Fibroblast of gingiva (primary cell): Measurements from ENCODE around the gene RCVRN.
"Not testable (repeated sequence)": the region's sequence is repeated elsewhere in the genome, so short reads cannot be mapped to it uniquely, and the experiment has no call there.

Source experiments
- DNase-seq: peaks from one replicate; pipeline ENCODE4 v3.0.0-alpha.2; 2011; ENCODE audit warnings: low read depth

The RCVRN gene

DNA sequence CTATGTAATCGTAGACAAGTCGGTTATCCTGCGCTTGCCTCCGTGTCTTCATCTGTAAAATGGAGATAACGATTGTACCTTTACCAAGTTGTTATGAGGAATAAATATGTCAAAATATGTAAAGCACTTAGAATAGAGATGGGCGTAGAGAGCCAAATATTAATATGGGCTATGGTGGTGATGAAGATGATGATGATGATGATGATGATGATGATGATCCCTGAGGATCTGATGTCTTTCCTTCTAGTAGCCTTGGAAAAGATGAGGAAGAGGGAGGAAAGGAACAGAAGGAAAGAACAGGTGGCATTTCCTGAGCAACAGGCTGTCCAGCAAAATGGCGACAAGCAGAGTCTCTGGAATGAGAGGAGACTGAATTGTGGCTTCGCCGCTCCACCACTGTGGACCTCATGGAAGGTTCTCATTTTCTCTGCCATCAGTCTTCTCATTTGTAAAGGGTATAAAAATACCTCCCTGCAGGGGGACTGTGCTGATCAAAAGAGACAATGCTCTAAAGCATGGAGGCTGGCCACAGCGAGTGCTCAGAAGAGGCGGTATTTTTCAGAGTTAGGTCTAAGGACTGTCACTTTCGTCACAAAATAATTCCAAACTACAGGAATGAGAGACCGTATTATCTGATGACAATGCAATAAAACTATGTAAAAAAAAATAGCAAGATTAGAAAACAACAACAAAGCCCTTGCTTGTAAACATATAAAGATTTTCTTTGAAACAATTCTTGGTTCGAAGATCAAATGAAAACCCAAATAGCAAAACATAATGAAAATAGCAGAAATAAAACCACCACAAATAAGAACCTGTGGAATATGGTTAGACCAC, 17.2 kb upstream of the RCVRN start:
- DNase-seq, result no peak

DNA sequence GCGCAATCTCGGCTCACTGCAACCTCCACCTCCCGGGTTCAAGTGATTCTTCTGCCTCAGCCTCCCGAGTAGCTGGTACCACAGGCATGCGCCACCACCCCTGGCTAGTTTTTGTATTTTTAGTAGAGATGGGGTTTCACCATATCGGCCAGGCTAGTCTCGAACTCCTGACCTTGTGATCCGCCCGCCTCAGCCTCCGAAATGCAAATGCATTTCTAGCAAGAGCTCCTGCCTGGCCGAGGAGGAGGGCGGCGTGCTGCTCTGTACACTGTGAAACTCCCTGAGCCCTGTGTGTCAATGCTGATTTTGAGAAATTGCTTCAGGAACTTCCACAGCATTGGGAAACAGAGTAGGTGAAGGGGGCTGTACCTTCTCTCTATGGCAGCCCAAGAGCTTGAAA, 16.1 kb upstream of the RCVRN start:
- not testable (repeated sequence) for DNase-seq

DNA sequence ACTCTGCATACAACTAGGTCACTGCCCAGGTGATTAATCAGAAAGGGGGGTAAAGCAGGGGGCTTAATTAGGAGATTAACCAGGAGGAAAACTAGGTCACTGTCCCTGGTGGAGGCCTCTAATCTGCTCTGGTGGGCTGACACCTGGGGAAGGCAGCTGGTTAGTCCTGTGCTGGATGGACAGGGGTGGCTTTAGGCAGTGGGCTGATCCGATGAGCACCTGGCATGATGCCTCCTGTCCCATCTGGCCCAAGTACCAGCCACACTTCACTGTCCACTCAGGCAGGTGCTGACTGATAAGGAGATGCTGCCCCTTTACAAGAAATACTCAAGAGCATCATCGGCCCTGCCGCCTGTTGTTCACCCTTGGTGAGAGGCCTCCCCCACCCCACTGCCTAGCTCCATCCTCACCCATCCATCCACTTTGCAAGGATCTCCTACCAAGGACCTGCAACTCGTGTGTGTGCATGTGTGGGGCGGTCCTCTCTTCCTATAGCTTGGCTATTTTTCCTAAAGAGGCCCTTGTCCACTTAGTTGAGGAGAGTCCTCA, 13.8 kb upstream of the RCVRN start:
- DNase-seq, result no peak

DNA sequence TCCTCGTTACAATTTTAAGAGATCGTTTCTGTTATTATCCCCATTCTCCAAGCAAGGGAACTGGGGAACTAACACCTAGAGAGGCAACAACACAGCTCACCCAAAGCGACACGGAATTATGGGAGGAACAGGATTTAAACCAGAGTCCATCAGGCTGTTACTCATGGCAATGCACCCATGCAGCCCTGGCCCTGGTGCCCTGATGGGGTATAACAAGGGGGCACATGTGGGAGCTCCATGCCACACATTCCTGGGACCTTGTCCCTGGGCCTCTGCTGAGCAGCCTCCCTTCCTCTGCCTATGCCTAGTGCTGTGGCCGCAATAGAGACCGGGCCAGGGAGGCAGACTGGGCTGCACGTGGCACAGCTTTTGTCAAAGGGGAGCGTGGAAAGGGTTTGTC, 13.3 kb upstream of the RCVRN start:
- DNase-seq, result no peak

DNA sequence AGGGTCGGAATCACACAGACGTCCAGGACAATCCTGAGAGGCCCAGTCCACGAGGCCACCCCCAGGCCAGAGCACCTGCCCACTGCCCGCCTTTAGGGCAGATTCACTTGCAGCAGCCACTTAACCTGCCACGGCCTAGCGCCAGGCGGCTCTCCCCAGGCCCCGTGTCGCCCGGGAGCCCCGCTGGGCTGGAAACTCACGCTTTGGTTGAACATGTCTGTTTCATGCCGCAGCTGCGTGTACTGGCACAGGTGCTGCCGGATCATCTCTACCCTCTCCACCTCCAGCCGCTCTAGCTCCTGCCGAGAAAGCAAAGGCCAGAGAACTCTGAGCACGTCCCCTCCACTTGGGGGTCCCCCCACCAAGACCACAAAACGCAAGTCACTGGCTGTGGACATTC, 12.7 kb upstream of the RCVRN start:
- DNase-seq, result no peak

DNA sequence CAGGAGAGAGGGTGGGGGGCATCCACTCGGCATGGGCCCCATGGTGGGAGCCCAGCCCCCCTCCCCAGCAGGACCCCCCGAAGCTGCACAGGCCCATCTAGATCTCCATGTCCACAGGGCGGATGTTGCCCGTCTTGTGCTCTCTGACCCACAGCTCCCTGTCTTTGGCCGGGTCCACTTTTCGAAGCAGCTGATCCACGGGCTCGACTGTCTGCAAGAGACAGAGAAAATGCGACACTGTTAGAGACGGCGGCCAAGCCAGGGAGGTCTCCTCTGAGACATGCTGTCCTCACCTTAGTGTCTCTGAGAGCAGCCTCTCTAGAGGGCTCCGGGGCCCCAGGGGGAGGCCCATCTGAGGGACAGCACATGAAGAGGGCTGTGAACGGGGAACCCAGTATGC, 12.1 kb upstream of the RCVRN start:
- DNase-seq, result no peak

DNA sequence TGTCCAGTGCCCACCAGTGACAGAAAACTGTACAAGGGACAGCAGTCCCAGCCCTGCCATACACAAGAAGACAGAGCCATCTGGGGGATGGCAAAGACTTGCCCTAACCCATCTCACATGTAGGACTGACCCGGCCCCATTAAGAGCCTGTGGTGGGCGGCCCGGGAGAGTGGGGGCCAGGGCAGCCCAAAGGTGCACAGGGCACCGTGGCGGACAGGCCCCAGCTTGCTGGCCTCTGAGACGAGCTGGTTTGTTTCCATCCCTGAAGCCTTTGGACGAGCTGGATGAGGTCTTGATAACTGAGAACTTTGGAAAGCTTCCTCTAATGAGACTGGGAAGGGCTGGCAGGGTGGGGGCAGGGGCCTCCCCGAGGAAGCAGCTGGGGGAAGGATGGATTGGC, 11.0 kb upstream of the RCVRN start:
- DNase-seq, result no peak

DNA sequence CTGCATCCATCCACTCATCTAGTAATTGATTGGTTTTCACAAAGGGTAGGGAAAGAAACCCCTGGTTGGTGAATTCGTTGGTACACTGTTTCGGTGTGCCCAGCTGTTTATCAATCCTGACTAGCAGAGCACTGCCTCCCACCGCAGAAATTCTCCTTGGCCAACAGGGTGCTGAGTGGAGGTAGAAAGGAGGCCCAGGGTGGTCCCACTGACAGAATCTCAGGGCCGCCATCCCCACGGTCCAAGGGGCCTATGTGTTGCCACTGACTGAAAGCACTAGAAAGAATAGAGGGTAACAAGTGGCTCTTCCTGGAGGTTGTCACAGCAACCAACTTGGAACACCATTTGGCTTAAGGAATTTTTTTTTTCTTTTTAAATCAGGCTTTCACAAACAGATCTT, 8.4 kb upstream of the RCVRN start:
- no peak for DNase-seq

DNA sequence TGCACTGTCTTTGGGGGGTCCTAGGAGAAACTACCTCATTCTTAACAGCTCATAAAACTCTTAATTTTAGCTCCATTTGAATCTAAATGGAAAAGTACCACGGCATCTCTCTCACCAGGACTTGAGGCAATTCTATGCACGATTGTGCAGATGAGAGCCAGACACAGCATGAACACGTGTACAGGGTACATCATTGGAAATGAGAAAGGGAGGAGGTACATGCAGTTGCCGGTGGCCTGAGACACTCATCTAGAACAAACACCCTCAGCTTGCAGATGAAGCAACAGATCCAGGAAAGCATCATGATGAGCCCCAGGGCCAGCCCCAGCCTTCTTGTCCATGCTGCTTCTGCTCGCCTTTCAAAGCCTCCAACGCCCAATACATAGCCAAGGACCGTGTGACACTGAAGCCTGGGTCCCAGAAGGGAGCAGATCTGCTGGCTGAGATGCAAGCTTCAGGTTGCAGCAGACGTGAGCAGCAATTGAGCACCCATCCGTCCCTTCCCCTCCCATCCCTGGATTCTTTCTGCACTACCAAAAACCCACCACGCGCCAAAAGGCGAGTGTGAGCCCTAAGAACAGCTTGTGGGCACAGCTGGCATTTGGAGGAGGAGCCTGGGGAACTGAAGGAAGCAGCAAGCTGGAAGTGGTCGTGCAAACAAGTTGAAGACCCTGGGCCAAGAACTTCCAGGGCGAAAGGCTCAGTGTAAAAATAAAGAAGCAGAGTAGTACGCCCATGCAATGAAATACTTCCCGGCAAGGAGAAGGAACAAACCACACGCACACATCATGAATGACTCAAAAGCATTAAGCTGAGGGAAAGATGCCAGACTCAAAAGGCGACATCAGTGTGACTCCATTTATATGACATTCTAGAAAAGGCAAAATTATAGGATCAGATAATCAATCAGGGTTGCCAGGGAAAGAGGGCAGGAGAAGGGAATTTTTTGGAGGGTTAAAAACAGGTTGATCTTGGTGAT, 7.3 kb upstream of the RCVRN start:
- no peak for DNase-seq

DNA sequence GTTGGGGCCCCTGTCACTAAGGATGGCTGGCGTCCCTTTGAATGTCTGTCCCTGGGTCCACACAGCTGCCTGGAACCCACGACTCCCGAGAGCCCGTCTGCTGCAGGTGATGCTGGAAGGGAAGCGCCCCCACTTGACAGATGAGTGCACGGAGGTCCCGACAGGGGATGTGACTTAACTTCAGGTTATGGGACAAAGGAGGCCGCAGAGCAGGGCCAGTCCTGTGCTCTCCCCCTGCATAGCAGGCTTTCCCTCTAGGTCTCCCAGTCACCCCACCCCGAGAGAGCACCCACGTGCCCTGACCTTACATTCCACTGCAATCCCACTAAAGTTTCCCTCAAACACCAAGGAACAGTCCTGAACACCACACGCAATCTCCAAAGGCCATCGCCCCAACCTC, 6.0 kb upstream of the RCVRN start:
- no peak for DNase-seq

DNA sequence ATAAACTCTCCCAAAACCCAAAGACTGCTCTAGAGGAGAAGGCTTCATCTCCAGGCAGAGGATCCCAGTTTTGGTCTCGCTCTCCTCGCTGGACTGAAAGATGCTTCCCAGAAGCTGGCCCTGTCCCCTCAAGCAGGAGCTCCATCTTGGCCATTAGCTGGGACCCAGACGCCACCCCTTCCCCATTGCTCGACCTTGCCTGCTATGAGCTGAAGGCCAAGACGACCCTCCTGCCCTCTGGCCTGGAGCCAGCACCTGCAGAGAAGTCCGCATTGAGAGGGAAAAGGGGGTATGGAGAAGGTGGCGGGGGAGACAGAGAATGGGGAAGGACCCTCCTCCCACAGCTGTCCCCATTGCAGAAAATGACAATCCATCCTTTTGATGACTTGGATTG, 3.6 kb upstream of the RCVRN start:
- no peak for DNase-seq

DNA sequence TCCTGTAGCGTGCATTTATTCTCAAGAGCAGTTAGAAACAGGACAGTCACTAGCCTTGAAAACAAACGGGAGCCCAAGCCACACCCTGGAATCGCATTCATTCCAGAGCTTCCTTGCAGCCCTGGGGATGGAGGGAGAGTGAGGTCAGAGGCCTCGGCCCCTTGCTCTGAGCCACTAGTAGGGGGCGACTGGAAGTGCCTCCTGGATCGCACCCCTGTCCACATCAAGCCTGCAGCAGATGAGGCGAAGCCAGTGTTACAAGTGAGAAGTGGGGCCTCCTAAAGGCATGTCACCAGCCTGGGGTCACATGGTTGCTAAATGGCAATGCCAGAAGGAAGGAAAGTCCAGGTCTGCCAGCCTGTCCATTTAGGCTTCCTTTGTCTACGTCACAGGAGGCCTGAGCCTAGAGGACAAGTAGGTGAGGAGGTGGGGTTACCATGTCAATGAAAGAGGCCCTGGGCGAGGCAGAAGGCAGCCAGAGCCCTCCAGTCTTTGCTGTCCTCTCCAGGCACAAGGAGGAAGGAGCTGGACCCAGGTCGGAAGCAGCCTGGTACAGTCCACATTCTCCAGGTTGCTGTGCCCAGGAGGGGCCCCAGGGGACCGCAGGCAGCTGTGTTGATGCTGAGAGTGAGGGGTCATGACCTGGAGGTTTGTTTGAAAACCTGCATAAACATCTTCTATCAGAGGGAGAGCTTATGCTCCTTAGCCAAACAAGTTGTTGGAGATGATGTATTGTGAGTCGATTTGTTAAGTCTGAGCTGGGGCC, 3.0 kb upstream of the RCVRN start:
- DNase-seq, result no peak

DNA sequence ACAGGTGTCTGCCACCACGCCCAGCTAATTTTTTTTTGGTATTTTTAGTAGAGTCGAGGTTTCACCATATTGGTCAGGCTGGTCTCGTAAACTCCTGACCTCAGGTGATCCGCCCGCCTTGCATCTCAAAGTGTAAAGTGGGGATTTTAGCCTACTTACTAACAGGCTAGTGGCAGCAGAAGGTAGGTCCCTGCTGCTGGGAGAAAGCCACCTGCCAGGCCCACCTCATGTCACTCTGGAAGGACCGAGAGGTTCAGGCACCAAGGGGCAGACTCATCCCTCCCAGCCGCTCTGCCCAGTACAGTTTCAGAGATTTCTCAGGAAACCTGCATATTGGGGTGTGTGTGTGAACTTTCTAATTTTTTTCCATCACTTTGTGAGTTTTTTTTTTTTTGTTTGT, 2.1 kb upstream of the RCVRN start:
- no peak for DNase-seq

DNA sequence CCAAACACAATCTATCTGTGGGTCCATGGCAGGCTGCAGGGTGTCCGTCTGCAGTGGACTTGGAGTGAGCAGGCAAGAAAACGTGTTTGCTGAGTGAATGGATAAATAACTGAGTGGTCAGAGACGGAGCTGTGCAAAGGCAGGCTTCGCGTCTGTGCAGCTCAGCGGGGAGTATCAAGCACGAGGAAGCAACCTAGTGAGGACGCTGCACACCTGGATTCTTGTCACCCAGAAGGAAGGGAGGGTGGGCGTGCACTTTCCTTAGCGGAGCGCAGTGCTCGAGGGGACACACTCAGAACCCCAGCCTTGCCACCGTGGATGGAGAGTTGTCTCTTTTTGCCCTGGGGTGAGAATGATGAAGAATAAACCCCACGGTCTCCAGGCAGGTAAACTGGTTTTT, 1.5 kb upstream of the RCVRN start:
- no peak for DNase-seq

DNA sequence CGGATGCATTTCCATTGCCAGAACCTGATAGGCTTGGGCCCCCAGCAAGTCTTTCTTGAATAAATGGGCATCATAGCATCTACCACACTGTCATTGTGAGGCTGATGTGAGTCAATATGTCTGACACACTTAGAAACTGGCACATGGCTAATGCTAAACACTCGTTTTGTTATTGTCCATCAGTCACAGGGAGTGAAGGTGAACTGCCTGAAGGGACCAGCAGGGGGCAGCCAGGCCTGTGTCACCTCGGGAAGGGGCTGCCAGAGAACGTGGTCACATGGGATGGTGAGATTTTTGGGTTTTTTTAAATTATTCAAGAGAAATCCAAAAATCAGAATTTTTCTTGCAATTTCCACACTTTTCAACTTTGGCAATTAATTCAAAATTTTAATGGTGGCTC, 831 bp upstream of the RCVRN start:
- no peak for DNase-seq

DNA sequence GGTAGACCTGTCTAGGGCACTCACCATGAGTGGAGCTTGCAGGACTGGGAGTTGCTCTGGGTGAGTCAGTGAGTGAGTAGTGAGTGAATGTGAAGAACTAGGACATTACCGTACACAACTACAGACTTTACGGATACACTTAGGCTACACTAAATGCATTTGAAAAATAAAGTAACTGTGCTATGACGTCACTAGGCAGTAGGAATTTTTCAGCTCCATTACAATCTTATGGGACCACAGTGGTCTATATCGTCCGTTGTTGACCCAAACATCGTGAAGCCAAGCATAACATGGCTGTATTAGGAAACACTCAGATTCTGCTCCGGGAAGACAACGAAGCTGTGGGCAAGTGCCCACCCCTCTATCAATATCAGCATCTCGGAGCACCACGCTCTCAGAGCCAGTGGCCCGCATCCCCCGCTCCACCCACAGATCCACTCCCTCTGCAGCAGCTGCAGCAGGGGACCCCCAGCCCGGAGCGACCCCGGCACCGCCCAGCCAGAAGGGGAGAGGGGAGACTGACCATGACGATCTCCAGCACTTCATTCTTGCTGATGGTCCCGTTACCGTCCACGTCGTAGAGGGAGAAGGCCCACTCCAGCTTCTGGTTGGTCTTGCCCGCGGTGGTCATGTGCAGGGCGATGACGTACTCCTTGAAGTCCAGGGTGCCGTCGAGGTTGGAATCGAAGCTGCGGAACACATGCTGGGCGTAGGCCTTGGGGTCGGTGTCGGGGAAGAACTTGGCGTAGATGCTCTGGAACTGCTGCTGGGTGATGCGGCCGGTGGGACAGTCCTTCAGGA, 594 bp downstream of the RCVRN start:
- DNase-seq, result no peak

DNA sequence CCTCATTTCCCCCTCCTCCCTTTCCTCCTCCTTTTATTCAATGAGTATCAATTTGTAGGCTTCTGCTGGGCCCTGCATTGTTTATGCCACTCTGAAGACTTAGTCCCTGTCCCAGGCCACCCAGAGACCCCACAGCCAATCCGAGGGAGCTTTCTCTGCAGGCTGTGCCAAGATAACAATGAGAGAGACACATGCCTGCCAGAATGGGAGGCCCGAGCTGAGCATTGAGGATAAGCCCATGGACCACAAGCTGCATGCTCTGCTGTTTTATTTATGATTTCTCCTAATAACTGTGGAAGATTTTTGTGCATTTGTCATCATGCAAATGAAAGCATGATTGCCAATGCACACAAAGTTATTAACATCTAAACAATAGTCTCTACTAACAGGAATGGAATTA, 3.0 kb downstream of the RCVRN start:
- no peak for DNase-seq

DNA sequence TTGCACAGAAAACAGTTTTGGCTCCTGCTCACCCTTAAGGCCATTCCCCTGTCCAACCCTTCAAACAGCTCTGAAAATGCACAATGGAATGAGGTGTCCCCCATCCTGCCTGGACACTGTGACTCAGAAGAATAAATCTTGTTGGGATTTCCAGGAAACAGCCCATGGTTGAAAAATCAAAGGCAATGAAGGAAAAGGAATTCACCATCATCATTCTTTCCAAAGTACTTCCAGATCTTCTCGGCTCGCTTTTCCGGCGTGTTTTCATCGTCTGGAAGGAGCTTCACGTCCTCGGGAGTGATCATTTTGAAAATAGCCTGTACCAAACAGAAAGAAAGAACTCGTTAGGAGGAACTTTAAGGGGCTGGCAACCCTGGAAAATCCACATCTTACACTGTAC, 4.3 kb downstream of the RCVRN start:
- no peak for DNase-seq

DNA sequence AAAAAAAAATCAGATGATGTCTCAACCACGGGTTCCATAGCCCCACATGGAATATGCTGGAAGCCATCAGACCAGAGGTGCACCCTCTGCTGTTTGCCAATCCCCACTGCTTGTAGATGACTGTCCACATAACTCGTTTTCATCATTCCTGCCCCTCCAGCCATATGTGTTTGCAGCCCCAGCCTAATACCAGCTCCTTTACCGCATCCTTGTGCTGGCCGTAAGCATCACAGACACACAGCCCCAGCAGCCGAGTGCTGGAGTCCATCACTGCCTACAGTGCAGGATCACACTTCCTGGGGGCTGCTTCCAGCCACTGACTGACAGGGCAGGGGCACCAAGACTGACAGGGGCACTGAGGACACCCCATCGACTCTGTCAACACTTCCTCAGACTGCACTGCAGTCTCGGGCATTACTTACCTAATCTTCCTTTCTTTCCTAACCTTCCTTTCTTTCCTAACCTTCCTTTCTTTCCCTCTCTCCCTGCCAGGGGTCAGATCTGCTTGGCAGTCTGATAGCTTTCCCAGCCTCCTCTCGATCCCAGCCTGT, 5.0 kb downstream of the RCVRN start:
- no peak for DNase-seq

DNA sequence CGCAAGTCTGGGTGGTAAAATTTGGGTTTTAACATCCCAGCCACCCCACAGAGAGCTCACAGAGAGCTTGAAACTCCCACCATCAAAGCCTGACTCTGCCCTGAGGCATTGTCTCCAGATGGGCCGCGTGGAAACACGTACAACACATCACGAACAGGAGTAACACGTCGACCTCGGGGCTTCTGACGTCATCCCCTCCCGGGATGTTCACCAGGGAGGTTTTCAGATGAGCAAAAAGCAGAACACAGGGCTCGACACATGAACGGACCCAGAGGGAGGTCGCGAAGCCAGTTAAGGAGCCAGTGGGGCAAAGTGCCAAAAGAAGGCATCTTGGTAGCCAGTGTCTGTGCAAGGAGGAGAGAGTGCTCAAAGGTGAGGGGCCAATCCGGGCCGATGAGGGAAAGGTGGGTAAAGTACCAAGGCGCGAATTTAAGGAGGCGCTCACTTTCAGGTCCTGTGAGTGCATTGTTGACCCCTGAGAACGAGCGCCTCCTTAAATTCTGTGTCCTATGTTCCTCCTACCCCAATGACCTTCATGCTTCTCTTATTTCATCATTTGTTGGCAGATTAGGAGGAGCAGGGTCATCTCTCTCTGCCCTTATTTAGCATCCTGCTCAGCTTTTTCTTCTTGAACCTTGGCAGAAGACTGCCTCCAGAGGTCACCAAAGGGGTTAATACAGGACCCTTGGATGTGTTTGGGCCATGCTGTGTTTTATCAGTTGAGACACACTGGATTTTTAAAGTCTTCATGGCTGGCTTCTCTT, 5.6 kb downstream of the RCVRN start:
- DNase-seq, result no peak
